Activated CD8-positive, alpha-beta memory T cell treated with anti-CD3 and anti-CD28 coated beads, Interleukin-2, amount 50 U/mL, for 24 hours (primary cell): ENCODE results near the gene LHX6.
A peak's percentile ranks its signal among the peaks of the same experiment; 100 is the strongest.

Experiments used
- DNase-seq: peaks from one replicate; pipeline ENCODE4 v3.0.0-alpha.2; 2020; ENCODE audit errors: extremely low read depth

LHX6 gene

DNA sequence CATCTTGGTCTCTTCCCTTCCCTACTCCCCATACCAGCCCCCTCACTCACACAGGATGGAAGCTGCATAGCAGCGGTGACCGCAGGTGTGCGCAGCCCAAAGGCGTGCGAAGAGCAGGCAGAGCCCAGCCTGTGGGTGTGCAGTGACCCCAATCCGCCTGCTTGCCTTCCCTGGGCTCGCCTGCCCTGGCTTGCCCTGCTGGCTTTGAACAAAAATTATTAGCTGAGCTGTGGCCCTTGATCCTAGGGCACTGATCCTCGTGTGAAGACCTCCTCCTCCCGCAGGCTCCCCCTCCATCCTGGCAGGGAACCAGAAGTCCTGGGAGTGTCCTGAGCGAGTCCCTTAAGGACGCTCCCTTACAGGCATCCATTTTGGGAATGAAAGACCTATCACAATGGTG lies 37.2 kb downstream of the LHX6 start:
- no peak for DNase-seq

DNA sequence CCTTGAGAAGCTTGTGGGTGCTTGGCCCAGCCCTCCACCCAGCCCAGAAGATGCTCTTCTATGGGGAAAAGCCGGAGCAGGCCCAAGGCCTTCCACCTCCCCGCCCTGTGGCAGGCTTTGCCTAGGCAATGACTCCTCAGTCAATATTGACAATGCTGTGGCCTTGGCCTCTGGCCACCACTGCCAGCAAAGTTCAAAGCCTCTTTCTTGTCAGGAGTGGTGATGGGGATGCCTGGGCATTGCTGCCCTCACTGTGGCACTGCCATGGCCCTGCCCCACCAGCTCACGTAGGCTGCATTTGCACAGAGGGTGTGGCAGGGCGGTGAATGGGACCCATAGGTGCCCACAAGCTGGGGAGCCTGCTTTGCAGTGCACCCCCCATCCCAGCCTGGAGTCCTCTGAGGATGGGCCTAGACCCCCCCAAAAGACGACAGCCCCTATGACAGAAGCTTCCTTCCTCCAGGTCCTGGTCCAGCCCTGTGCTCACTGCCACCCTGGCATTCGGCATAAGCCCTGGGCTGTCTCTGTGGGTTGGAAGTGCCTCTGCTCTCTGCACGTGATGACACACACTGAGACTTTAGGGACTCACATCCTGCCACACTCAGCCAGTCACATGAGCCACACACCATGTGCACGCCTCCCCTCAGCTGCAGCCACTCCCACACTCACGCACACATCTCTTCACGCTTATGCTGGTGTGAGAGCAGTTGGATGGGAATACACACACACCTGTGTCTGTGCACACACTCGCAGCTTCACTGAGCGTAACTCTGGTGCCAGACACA lies 38.0 kb downstream of the LHX6 start:
- DNase-seq = no peak

DNA sequence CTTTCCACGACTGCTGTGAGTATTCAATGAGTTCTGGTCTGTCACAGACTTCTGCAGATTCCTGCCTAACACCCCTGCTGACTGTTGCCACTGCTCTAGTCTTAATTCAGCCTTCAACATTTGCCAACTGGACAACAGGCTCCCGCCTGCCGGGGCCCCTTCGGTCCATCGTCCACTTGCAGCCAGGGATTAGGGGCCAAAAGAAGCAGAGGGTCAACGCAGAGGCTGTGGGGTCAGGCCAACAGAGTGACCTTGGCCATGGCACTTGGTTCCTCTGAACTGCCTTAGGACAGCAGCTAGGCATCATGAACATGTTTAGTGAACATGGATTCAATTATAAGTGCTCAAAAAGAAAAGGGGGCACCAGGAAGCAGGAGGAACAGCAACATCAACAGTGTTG lies 40.4 kb downstream of the LHX6 start:
- no peak for DNase-seq

DNA sequence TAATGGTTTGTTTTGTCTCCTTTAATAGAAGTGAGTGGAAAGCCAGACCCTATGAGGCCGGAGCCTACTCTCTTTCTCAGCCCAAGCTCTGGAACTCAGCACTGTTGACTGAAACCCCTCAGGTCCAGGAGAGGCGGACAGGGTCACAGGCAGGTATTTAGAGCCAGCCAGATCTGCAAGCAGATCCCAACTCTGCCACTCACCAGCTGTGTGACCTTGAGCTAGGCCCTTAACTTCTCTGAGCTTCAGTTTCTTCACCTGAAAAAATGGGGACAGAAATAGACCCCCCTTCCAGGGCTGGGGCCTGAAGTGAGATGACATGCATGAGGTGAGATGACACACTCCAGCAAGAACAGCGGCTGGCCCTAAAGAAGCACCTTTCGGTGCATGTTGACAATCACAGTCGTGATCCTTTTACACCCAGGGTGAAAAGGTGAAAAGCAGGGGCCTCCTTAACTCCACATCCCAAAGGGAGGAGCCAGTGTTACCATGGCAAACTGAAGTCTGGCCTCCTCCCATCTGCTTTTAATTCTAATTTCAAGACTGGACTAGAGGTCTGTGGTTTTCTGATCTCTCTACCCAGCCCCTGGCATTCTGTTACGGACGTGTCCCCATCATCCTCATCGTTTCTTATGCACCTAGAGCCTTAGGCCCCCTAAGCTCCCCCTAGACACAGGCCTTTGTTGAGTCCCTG lies 41.8 kb downstream of the LHX6 start:
- no peak for DNase-seq

DNA sequence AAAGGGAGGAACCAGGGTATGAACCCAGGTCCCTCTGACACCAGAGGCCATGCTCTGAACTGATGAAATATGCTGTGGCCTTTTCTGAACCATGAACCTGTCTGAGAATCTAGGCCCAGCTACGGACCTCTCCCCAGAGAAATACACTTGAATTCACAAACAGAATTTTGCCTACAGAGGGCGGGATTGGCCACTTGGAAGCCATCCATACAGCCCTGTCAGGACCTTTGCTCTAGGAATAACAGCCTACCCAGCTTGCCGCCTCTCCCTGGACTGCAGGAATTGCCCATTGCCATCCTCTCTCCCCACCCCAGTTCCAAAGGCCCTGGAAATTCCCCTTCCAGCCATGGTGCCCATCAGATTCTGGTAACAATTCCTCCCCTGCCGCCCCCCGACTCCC lies 42.5 kb downstream of the LHX6 start:
- no peak for DNase-seq

DNA sequence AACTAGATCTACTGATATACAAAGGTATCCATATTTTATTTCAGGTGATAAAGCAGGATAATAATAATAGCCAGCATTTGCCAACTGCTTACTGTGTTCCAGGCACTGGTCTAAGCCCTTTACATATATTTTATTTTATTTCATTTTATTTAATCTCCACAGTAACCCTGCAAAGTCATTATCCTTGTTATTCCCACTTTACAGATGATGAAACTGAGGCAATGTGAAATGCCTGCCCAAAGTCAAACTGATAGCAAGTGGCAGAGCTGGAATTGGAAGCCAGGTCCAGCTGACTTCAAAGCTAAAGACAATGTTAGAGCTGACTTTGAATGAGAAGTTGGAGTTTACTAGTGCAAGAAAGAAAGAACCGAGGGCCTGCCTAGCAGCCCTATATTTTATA lies 44.2 kb downstream of the LHX6 start:
- no peak for DNase-seq

DNA sequence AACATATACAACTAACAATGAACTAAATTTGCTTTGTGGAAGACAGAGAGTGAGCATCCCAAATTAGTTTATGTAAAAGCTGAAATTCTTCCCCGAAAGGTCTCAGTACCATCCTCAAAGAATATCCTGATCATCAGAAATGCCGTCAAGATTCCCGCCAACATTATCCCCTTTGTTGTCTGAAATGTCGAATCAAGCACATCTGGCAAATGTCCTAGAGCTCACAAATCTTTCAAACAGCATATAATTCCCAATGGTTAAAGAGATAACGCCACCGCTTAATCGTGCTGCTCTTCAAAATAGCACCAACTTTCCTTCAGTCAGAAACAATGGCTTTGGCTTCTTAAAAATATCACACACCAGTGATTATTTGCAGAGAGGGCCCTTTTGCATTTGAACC lies 45.3 kb downstream of the LHX6 start:
- DNase-seq = no peak

DNA sequence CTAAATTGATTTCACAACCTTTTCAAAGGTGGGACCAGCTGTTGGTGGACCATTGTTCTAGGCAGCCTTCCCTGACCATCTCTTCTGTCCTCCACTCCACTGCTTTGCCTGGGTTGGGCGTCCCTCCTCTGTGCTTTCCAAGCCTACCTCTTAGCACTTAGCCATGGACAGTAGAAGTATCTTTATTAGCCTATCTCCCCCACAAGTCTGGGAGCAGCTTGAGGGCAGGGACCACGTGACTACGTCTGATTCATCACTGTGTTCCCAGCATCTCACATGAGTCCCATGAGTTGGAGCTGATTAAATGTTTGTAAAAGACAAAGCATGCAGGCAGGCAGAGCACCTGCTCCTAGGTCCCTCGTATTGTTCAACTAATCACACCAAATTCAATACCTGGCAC lies 48.1 kb downstream of the LHX6 start:
- no peak for DNase-seq

DNA sequence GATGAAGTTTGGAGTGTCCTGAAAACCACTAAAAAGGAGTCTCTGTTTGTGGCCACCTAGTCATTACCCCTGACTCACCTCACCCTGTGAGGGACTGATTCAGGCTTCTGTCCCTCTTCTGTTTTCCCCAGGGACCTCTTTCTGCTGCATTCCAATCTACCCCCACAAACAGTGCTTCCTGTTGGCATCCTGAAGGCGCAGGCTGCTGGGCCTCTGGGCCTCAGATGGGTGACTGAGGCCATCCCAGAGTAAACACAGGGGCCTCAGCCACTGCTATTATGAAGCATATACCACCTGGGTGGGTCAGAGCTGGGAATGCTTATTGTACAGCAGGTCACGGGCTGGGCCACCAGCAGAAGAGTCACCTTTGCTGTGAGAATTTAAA lies 49.1 kb downstream of the LHX6 start:
- no peak for DNase-seq

DNA sequence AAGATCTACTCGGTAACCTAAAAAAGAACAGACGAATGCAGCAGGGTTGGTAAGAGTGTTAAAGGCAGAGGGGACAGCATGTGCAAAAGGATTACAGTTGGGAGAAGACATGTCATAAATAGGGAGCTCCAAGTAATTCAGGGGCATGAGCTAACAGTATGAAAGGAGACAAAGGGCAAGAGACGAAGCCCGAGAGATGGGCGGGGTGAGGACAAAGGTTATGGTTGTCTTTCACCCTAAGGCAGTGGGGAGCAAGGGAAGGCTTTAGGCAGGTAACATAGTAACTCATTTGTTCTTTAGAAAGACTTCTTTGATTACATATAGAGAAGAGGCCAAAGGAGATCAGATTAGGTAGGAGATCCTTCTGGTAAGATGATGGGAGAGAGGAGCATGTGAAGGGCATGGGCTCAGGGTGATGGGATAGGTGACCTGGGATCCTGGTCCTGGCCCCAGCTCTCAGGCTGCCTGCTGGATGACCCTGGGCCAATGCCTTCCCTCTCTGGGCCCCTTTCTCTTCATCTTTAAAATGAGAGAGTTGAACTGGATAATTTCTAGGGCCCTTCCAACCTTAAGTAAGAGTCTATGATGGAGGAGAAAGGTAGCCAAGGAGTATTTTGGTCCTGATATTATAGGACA lies 49.6 kb downstream of the LHX6 start:
- DNase-seq = no peak

DNA sequence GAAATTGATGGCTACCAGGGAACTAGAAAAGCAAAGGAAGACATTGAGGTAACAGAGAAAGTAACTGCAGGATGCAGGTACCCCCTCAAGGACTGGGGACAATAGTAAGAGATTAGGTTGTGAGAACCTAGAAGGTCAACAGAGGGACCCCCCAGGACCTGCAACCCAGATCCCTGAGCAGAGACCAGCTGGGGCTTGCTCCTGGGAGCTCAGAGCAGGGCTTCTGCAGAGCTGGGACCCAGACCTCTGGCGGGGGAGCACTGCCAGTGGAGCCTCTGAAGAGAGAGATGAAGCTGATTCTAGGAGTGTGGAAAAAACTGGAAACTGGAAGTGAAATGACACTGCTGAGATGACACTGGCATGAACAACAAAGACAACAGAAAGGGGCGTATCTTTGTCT lies 51.8 kb downstream of the LHX6 start:
- no peak for DNase-seq

DNA sequence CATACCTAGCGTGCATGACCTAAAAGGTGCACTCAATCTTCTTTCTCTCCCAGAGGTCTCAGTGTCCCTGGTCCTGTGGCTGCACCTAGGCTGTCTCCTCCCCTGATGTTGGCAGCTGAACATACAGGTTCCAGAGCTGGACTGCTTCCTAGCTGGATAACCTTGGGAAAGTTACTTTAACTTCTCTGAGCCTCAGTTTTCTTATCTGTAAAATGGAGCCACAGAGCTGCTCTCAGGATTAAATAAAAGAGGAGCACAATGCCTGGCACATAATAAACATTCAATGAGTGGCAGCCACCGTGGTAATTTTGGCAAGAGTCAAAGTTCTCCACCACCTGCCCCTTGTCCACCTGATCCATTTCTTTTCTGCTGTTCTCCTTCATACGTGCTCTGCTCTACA lies 55.1 kb downstream of the LHX6 start:
- DNase-seq = no peak

DNA sequence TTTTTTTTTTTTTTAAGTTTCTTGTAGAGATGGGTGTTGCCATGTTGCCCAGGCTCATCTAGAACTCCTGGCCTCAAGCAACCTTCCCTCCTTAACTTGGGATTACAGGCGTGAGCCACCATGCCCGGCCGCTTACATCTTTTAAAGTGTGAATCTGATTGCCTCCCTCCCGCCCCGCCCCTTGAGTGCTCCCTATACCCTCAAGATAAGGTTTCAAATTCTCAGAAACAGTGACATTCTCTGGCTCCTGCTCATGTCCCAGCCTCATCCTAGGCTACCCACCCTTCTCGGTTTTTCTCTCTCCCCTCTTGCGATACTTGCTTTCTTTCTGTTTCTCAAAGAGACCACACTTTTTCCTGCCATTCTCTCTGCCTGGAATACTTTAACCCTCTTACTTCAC lies 56.6 kb downstream of the LHX6 start:
- no peak for DNase-seq

DNA sequence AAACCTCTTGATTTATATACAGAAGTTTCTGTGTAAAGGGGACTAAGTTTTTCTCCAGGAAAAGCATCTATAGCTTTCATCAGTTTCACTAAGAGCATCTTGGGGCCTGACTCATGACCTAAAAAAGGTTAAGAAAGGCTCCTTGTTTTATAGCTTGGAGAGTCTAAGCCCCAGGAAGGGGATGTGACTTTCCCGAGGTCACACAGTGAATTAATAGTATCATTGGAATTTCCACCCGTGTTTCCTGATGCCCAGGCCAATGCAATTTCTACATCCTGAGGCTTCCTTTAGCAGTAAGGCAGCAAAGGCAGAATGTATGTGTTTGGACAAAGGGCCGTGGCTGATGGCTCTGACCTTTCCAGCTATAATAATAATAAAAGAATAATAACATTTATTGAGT lies 60.4 kb downstream of the LHX6 start:
- DNase-seq = no peak

DNA sequence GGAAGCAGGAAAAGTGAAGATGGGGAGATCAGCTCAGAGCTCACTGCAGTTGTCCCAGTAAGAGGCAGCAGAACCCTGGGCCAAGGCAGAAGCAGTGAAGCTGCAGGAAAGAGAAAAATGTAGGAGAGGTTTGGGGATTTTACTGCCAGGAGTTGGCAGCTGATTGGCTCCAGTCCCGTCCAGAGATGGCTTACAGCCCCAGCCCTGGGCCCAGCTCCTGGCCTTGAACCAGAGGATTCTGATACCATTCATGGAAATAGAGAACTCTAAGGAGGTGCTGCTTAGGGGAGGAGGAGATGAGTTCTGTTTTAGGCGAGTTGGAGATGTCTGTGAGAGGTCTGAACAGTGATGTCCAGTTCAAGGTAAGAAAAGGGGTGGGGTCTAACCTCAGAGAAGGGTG lies 64.5 kb downstream of the LHX6 start:
- DNase-seq = no peak

DNA sequence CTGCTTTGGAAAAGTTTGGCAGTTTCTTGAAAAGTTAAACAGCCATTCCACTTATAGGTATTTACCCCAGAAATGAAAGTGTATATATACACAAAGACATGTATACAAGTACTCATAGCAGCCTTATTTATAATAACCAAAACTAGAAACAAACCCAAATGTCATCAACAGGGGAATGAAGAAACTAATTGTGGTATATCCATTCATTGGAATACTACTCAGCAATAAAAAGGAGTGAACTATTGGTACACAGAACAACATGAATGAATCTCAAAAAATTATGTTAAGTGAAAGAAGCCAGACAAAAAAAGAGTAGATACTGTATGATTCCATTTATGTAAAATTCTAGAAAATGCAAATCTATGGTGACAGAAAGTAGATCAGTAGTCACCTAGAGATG lies 66.3 kb downstream of the LHX6 start:
- no peak for DNase-seq

DNA sequence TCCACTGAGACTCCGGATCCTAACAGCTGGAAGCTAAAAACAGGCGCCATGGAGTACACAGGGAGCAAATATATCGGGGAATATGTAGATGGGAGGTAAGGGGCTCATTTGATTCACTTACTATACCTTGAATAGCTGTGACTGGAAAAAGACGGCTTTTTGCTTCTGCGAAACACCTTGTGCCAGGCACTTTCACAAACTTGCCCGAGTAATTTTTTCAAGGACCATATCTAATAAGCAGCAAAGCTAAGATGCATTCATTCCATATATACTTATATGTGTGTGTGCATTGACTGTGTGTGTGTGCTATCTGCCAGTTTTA lies 68.9 kb downstream of the LHX6 start:
- no peak for DNase-seq

DNA sequence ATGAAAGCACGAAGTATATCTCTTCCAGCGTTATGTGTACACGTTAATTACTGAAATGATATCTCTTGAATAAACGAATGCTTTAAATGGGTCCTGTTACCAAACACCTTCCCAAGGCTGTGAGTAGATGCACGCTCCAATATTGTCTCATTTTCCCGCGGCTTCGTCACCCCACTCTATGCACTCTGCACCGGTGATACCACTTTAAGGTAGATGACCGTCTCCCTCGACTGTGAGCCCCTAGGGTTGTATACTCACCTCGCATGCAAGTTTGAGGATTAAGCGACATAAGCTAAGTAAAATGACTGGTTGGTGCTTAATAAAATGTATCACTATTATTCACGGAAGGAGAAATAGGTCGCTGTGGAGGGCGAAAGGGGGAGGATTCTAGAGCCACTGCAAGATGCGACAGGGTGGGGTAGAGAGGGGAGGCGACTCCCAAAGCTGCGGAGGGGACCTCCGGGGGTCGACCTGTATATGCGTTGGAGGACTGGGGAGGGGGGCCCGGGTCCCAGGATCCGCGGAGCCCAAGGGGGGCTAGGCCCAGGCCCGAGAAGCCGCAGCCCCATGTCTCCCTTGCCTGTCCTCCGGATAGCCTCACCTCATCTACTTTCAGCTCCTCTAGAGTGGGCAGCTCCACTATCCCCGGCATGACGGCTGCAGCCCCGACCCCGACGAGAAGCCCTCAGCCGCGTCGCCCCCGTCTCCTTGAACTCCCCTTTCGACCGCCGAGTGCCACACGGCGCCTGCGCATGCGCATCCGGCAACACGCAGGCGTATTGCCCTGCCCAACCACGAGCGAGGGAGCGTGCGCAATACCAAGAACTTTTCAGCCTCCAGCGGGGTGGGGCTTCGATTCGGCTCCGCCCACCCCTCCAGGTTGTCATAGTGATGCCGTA lies 69.5 kb downstream of the LHX6 start, which contains the start of the genes MORN5 and NDUFA8:
Gene MORN5 (plus strand): TSS at position 883 of the 899 bp plus-strand sequence. CDS start 65 bp downstream, outside the sequence.
Gene NDUFA8 (minus strand): TSS at position 754 of the 899 bp plus-strand sequence. CDS start 102 bp downstream, at position 652.
- DNase-seq = peak; percentile 89

DNA sequence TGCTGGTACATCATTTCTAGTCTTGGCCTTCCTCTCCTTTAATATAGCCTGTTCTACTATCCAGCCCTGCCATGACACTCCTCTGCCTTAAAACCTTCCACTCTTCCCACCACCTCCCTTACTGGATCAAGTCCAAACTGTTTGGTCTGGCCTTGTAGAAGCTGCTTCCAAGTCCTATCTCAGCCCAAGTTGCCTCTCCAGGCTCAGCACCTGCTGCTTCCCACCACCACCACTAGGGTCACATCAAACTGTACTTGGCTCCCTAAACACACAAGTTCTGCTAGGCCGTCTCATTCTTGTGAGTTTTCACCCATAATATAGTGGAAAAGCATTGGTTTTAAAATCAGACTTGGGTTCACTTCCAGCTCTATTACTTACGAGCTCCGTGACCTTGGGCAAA lies 70.6 kb downstream of the LHX6 start:
- DNase-seq = no peak

DNA sequence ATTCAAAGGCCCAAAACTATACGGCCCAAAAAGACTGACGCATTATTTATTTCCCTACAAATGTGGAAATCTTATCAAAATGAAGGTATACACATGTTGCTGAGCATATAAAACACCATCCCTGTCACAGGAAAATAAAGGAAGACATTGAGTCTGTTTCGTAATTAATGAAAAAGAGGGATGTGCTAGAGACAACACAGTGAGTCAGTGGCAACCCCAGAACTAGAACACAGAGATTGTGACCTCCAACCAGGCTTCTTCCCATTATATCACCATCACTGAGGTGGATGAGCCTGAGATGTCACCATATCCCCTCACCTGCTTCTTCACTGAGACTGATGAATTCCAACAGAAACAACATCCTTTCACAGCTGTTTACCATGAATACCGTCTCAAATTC lies 73.0 kb downstream of the LHX6 start:
- no peak for DNase-seq
